Chondrocyte (in vitro differentiated cells): ENCODE results near the gene BCL7A. TPM values are rescaled to one million over a fixed set of nuclear protein-coding genes. Genes with fewer than 3 reads are reported as not detected.
"Not testable (repeated sequence)": the region's sequence is repeated elsewhere in the genome, so short reads cannot be mapped to it uniquely, and the experiment has no call there.

Source experiments
- DNase-seq: peaks from one replicate; pipeline ENCODE4 v3.0.0; 2021; ENCODE audit warnings: mixed read lengths, low spot score
- H3K27ac Mint-ChIP-seq: one replicate; pipeline ENCODE4 v1.8.0; 2021; ENCODE audit warnings: mild to moderate bottlenecking, moderate library complexity, mixed read lengths; ENCODE audit not compliant: unreplicated experiment
- H3K27me3 Mint-ChIP-seq: 2 replicates; pipeline ENCODE4 v1.8.0; 2021; ENCODE audit warnings: low read depth, mixed read lengths
- H3K36me3 Mint-ChIP-seq: 2 replicates; pipeline ENCODE4 v1.8.0; 2021; ENCODE audit warnings: low read depth, mixed read lengths
- H3K4me1 Mint-ChIP-seq: 2 replicates; pipeline ENCODE4 v1.8.0; 2021; ENCODE audit warnings: low read depth, mild to moderate bottlenecking, mixed read lengths
- H3K4me3 Mint-ChIP-seq: one replicate; pipeline ENCODE4 v1.8.0; 2021; ENCODE audit warnings: mild to moderate bottlenecking, moderate library complexity, mixed read lengths; ENCODE audit not compliant: unreplicated experiment
- H3K9me3 Mint-ChIP-seq: 2 replicates; pipeline ENCODE4 v1.8.0; 2021; ENCODE audit warnings: low read depth, mixed read lengths
- total RNA-seq: library from RNA; stranded (reverse); gene quantifications from 3 replicates; pipeline ENCODE4 v1.2.1, GENCODE V29; 2021
- TF ChIP-seq, protein P1 (sequence below): fragments of 200-600 bp; sonication (generic); IDR thresholded peaks from 2 replicates; pipeline ENCODE4 v1.5.0; 2021; ENCODE audit warnings: antibody characterized with exemption, mild to moderate bottlenecking, moderate library complexity

The BCL7A gene
- total RNA-seq, 1 donor from 2014 or later = 10.0 TPM

- Mint-ChIP-seq H3K36me3 (peaks cover 1% of the 10 kb centered on the region), H3K27me3 (no peaks in the 10 kb centered on the region), H3K27ac (no peak overlapping the region), H3K9me3 (no peaks in the 10 kb centered on the region), H3K4me1 (peaks cover 11% of the 10 kb centered on the region), H3K4me3 (no peak overlapping the region)
- DNase-seq = no peak
- TF ChIP-seq, protein P1, sequence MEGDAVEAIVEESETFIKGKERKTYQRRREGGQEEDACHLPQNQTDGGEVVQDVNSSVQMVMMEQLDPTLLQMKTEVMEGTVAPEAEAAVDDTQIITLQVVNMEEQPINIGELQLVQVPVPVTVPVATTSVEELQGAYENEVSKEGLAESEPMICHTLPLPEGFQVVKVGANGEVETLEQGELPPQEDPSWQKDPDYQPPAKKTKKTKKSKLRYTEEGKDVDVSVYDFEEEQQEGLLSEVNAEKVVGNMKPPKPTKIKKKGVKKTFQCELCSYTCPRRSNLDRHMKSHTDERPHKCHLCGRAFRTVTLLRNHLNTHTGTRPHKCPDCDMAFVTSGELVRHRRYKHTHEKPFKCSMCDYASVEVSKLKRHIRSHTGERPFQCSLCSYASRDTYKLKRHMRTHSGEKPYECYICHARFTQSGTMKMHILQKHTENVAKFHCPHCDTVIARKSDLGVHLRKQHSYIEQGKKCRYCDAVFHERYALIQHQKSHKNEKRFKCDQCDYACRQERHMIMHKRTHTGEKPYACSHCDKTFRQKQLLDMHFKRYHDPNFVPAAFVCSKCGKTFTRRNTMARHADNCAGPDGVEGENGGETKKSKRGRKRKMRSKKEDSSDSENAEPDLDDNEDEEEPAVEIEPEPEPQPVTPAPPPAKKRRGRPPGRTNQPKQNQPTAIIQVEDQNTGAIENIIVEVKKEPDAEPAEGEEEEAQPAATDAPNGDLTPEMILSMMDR = no peak
These were observed 29.7 kb downstream of the BCL7A start for GRCh38 chr12:122051231-122051876.

GRCh38 chr12:122052285-122052684, 30.6 kb downstream of the BCL7A start:
- peak overlapping the region; percentile 61 for H3K27ac Mint-ChIP-seq
- no peaks in the 10 kb centered on the region for H3K27me3 Mint-ChIP-seq

GRCh38 chr12:122054842-122055520, 33.3 kb downstream of the BCL7A start:
- H3K36me3 Mint-ChIP-seq = peaks cover 10% of the 10 kb centered on the region
- H3K27ac Mint-ChIP-seq = no peak overlapping the region
- no peak overlapping the region for H3K4me3 Mint-ChIP-seq

More at GRCh38 chr12:122052285-122052684, 30.6 kb downstream of the BCL7A start:
- peaks cover 11% of the 10 kb centered on the region for H3K4me1 Mint-ChIP-seq
- H3K4me3 Mint-ChIP-seq = no peak overlapping the region
- DNase-seq = no peak
- H3K9me3 Mint-ChIP-seq = no peaks in the 10 kb centered on the region
- TF ChIP-seq, protein P1 = no peak
- H3K36me3 Mint-ChIP-seq = peaks cover 1% of the 10 kb centered on the region

DNA sequence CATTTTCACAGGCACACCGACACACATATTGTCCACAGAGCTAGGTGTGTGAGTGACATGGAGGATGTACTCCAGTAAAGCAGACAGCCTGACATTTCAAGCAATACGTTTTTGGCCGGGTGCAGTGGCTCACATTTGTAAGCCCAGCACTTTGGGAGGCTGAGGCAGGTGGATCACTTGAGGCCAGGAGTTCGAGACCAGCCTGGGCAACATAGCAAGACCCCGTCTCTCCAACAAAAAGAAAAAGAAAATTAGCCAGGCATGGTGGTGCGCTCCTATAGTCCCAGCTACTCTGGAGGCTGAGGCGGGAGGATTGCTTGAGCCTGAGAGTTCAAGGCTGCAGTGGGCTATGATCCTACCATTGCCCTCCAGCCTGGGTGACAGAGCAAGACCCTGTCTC, 34.7 kb downstream of the BCL7A start:
- not testable (repeated sequence) for H3K9me3 Mint-ChIP-seq, H3K27ac Mint-ChIP-seq, H3K27me3 Mint-ChIP-seq, DNase-seq, H3K4me1 Mint-ChIP-seq, H3K4me3 Mint-ChIP-seq
- peaks cover 11% of the 10 kb centered on the region for H3K36me3 Mint-ChIP-seq

More at GRCh38 chr12:122054842-122055520, 33.3 kb downstream of the BCL7A start:
- no peak for DNase-seq
- Mint-ChIP-seq H3K4me1 (peaks cover 11% of the 10 kb centered on the region), H3K9me3 (no peaks in the 10 kb centered on the region), H3K27me3 (no peaks in the 10 kb centered on the region)
- TF ChIP-seq, protein P1 = no peak

GRCh38 chr12:122057007-122057735, 35.5 kb downstream of the BCL7A start:
- H3K4me1 Mint-ChIP-seq = peaks cover 12% of the 10 kb centered on the region

More at GRCh38 chr12:122057007-122057735, 35.5 kb downstream of the BCL7A start:
- H3K36me3 Mint-ChIP-seq = peaks cover 11% of the 10 kb centered on the region
- DNase-seq = no peak
- H3K4me3 Mint-ChIP-seq = no peak overlapping the region
- TF ChIP-seq, protein P1 = no peak
- H3K9me3 Mint-ChIP-seq = no peaks in the 10 kb centered on the region
- H3K27me3 Mint-ChIP-seq = no peaks in the 10 kb centered on the region
- no peak overlapping the region for H3K27ac Mint-ChIP-seq
